Measurements from ENCODE around the gene RBBP8.

DNA sequence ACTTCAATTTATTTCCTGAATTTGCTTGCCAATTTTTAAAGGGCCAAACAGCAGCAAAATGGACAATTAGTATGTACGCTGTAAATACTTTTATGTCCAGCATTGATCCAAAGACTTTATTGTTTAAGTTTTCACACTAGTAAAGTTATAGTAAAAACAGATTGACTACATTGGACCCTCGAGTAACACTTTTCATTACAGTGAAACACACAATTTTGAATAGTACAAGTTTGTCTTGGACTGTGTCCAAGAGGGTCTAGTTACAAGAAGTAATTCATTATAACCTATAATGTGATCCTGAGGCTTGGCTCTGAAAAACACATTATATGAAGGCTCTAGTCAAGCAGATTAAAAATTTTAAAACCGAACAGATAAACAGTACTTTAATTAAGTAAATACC is 11.4 kb upstream of the RBBP8 start:
- TF ChIP-seq POLR2AphosphoS5 (IDR thresholded peaks at IDR 0.05): no peak
- TF ChIP-seq, protein P1, sequence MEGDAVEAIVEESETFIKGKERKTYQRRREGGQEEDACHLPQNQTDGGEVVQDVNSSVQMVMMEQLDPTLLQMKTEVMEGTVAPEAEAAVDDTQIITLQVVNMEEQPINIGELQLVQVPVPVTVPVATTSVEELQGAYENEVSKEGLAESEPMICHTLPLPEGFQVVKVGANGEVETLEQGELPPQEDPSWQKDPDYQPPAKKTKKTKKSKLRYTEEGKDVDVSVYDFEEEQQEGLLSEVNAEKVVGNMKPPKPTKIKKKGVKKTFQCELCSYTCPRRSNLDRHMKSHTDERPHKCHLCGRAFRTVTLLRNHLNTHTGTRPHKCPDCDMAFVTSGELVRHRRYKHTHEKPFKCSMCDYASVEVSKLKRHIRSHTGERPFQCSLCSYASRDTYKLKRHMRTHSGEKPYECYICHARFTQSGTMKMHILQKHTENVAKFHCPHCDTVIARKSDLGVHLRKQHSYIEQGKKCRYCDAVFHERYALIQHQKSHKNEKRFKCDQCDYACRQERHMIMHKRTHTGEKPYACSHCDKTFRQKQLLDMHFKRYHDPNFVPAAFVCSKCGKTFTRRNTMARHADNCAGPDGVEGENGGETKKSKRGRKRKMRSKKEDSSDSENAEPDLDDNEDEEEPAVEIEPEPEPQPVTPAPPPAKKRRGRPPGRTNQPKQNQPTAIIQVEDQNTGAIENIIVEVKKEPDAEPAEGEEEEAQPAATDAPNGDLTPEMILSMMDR (IDR thresholded peaks at IDR 0.05): no peak
- no peak for TF ChIP-seq EP300 (IDR thresholded peaks at IDR 0.05)
- no peak for TF ChIP-seq POLR2A (IDR thresholded peaks at IDR 0.05)

Measured in gastroesophageal sphincter (tissue), 3 donors.